GOT3 (cell line): Measurements from ENCODE around the gene GOLGA8T.
"Not testable (repeated sequence)": the region's sequence is repeated elsewhere in the genome, so short reads cannot be mapped to it uniquely, and the experiment has no call there.

Source experiments
- DNase-seq: peaks from one replicate; lab custom pipeline; 2025; ENCODE audit warnings: mixed read lengths; lab: John Stamatoyannopoulos, UW

The GOLGA8T gene

GRCh38 chr15:30192119-30192745, 57.4 kb downstream of the GOLGA8T start:
- DNase-seq = not testable (repeated sequence)

- not testable (repeated sequence) for DNase-seq
These were observed 58.0 kb downstream of the GOLGA8T start for GRCh38 chr15:30192892-30193291.
